Tibial nerve (tissue), 4 donors: ENCODE data around the gene HMHB1. TPM values are rescaled to one million over a fixed set of nuclear protein-coding genes. Genes with fewer than 3 reads are reported as not detected.

Experiments used
- DNase-seq, 2 donors: peaks; one replicate each; pipeline ENCODE4 v3.0.0-alpha.2; 2019; ENCODE audit warnings: low spot score in 2 of 2
- H3K27ac ChIP-seq, 4 donors: fragments of 200-600 bp; sonication (generic) in 3 of 4; one replicate each; pipeline ENCODE4 v1.5.1; 2017 to 2019; ENCODE audit warnings: mild to moderate bottlenecking in 1 of 4
- H3K27me3 ChIP-seq, 2 donors: fragments of 200-600 bp; sonication (generic) in 1 of 2; one replicate each; pipeline versions ENCODE4 v1.5.1 to v1.6.0; 2017 to 2019
- H3K36me3 ChIP-seq, 3 donors: fragments of 200-600 bp; sonication (generic); one replicate each; pipeline ENCODE4 v1.5.1; 2018 to 2019
- H3K4me1 ChIP-seq, 4 donors: fragments of 200-600 bp; sonication (generic) in 3 of 4; one replicate each; pipeline ENCODE4 v1.5.1; 2017 to 2019
- H3K4me3 ChIP-seq, 4 donors: fragments of 200-600 bp; sonication (generic) in 3 of 4; one replicate each; pipeline ENCODE4 v1.5.1; 2017 to 2019; ENCODE audit warnings: mild to moderate bottlenecking in 1 of 4, moderate library complexity in 1 of 4
- H3K9me3 ChIP-seq, 4 donors: fragments of 200-600 bp; sonication (generic) in 3 of 4; one replicate each; pipeline ENCODE4 v1.5.1; 2017 to 2019
- CTCF ChIP-seq, 5 experiments: fragments of 200-600 bp in 3 of 5; fragments of 450-650 bp in 2 of 5; sonication (generic) in 3 of 5; IDR thresholded peaks; one replicate each; pipeline ENCODE4 v1.5.1; 2016 to 2019; ENCODE audit warnings: antibody characterized with exemption in 5 of 5, mild to moderate bottlenecking in 3 of 5, moderate library complexity in 2 of 5
- EP300 ChIP-seq, 2 donors: sonication (generic); formaldehyde crosslinking; IDR thresholded peaks; one replicate each; pipeline ENCODE4 v1.6.1; 2017; ENCODE audit warnings: antibody characterized with exemption in 2 of 2, mild to moderate bottlenecking in 1 of 2
- POLR2A ChIP-seq, 2 donors: fragments of 450-650 bp; IDR thresholded peaks; one replicate each; pipeline ENCODE4 v1.6.1; 2017; ENCODE audit warnings: antibody characterized with exemption in 2 of 2, mild to moderate bottlenecking in 2 of 2, moderate library complexity in 2 of 2
- WGBS, 2 donors: methylation state at CpG; one replicate each; pipeline ENCODE4 v1.1.5; 2018; 5-methylcytosine and 5-hydroxymethylcytosine counted together
- total RNA-seq, 4 donors: library from RNA; depleted of rRNA; stranded (reverse); fragments of >200 nt; gene quantifications; one replicate each; pipeline ENCODE4 v1.1.0, GENCODE V29; 2016

The HMHB1 gene
- total RNA-seq, 4 donors from 2014 or later, result not detected

GRCh38 chr5:143791848-143792731 lies 19.9 kb upstream of the HMHB1 start:
- no peaks in the 10 kb centered on the region for H3K36me3 ChIP-seq
- H3K4me3 ChIP-seq, result peak overlapping the region in 3 of 4 donors; percentile 15 to 19 (median 17)
- TF ChIP-seq POLR2A (IDR thresholded peaks at IDR 0.05) (no peak), CTCF (IDR thresholded peaks at IDR 0.05) (no peak), EP300 (IDR thresholded peaks at IDR 0.05) (no peak)
- no peaks in the 10 kb centered on the region for H3K9me3 ChIP-seq
- H3K4me1 ChIP-seq, result peaks cover 0 to 26% (median 5%) of the 10 kb centered on the region in 4 donors
- DNase-seq, result peak in 1 of 2 donors; percentile 16
- peak overlapping the region in 3 of 4 donors; percentile 19 to 68 (median 59) for H3K27ac ChIP-seq
- H3K27me3 ChIP-seq, result no peaks in the 10 kb centered on the region
- WGBS, 2 donors, result 36 to 41% methylated on average over 10 of the region's 10 CpGs

- TF ChIP-seq EP300 (IDR thresholded peaks at IDR 0.05), result no peak
- no peak for TF ChIP-seq POLR2A (IDR thresholded peaks at IDR 0.05)
- no peak for TF ChIP-seq CTCF (IDR thresholded peaks at IDR 0.05)
- whole genome bisulfite sequencing, 2 donors, result 72 to 73% methylated on average over 2 of the region's 2 CpGs
- Histone ChIP-seq H3K9me3 (no peaks in the 10 kb centered on the region), H3K4me1 (peaks cover 0 to 26% (median 5%) of the 10 kb centered on the region in 4 donors), H3K4me3 (no peak overlapping the region), H3K36me3 (no peaks in the 10 kb centered on the region), H3K27ac (no peak overlapping the region), H3K27me3 (no peaks in the 10 kb centered on the region)
- DNase-seq, result no peak
Observed at GRCh38 chr5:143793249-143793648, 18.7 kb upstream of the HMHB1 start.

GRCh38 chr5:143796125-143796524 lies 15.8 kb upstream of the HMHB1 start:
- no peaks in the 10 kb centered on the region for H3K27me3 ChIP-seq
- H3K36me3 ChIP-seq, result no peaks in the 10 kb centered on the region
- H3K9me3 ChIP-seq, result no peaks in the 10 kb centered on the region
- WGBS, 2 donors, result 26 to 29% methylated on average over 4 of the region's 4 CpGs
- peaks cover 0 to 26% (median 5%) of the 10 kb centered on the region in 4 donors for H3K4me1 ChIP-seq
- no peak overlapping the region for H3K4me3 ChIP-seq
- TF ChIP-seq EP300 (IDR thresholded peaks at IDR 0.05) (no peak), POLR2A (IDR thresholded peaks at IDR 0.05) (no peak)
- H3K27ac ChIP-seq, result no peak overlapping the region
- no peak for DNase-seq

GRCh38 chr5:143796753-143797152 lies 15.2 kb upstream of the HMHB1 start:
- DNase-seq, result no peak
- TF ChIP-seq CTCF (IDR thresholded peaks at IDR 0.05) (no peak), POLR2A (IDR thresholded peaks at IDR 0.05) (no peak), EP300 (IDR thresholded peaks at IDR 0.05) (no peak)
- peaks cover 0 to 20% (median 4%) of the 10 kb centered on the region in 4 donors for H3K4me1 ChIP-seq
- 86 to 97% methylated on average over 5 of the region's 5 CpGs for WGBS, 2 donors
- no peak overlapping the region for H3K27ac ChIP-seq
- no peaks in the 10 kb centered on the region for H3K9me3 ChIP-seq
- H3K27me3 ChIP-seq, result no peaks in the 10 kb centered on the region
- H3K4me3 ChIP-seq, result no peak overlapping the region
- no peaks in the 10 kb centered on the region for H3K36me3 ChIP-seq

- no peak overlapping the region for H3K27ac ChIP-seq
- H3K9me3 ChIP-seq, result no peaks in the 10 kb centered on the region
- H3K27me3 ChIP-seq, result no peaks in the 10 kb centered on the region
- TF ChIP-seq CTCF (IDR thresholded peaks at IDR 0.05) (no peak), POLR2A (IDR thresholded peaks at IDR 0.05) (no peak), EP300 (IDR thresholded peaks at IDR 0.05) (no peak)
- no peak for DNase-seq
- H3K4me1 ChIP-seq, result peaks cover 0 to 7% (median 0%) of the 10 kb centered on the region in 4 donors
- H3K36me3 ChIP-seq, result no peaks in the 10 kb centered on the region
- WGBS, 2 donors, result 60 to 65% methylated on average over 2 of the region's 2 CpGs
- no peak overlapping the region for H3K4me3 ChIP-seq
Observed at GRCh38 chr5:143800715-143801114, 11.2 kb upstream of the HMHB1 start.
